SK-N-SH (cell line): Measurements from ENCODE around the gene MAP2K2. TPM values are rescaled to one million over a fixed set of nuclear protein-coding genes. Genes with fewer than 3 reads are reported as not detected.

ENCODE experiments used
- CTCF ChIA-PET: fragments of 300-600, 350-600 bp; formaldehyde crosslinking; extraction: SDS; loops from one replicate; lab custom pipeline; 2021; lab: Yijun Ruan, JAX
- POLR2A ChIA-PET: fragments of 350-600 bp; sonication (Branson Sonifier 250); formaldehyde crosslinking; extraction: SDS; loops from one replicate; lab custom pipeline; 2020; ENCODE audit warnings: antibody characterized with exemption, inconsistent platforms; lab: Yijun Ruan, JAX
- DNase-seq: peaks from one replicate; pipeline ENCODE4 v3.0.0; 2012
- H2AFZ ChIP-seq: fragments of 200-600 bp; sonication (generic); 2 replicates; pipeline ENCODE4 v1.8.1; 2016; ENCODE audit warnings: antibody characterized with exemption, mild to moderate bottlenecking, low read depth
- H3F3A ChIP-seq: fragments of 200-600 bp; sonication (generic); replicated peaks from 2 replicates; pipeline ENCODE3; 2016; ENCODE audit warnings: antibody characterized with exemption, mild to moderate bottlenecking; ENCODE audit not compliant: insufficient read depth
- H3K27ac ChIP-seq, 2 experiments: fragments of 200-500 bp in 1 of 2; fragments of 200-600 bp in 1 of 2; sonication (Bioruptor generic) in 1 of 2; sonication (generic), shearing (Covaris generic) in 1 of 2; 2 replicates each; pipeline versions ENCODE4 v1.5.1 to v1.6.1; 2014 to 2016; ENCODE audit warnings: low read depth in 2 of 2, inconsistent platforms in 1 of 2, low read length in 1 of 2, mild to moderate bottlenecking in 1 of 2, mixed read lengths in 1 of 2
- H3K27me3 ChIP-seq: fragments of 200-600 bp; sonication (generic), shearing (Covaris generic); 2 replicates; pipeline ENCODE4 v1.6.1; 2016; ENCODE audit warnings: mixed run types; ENCODE audit not compliant: insufficient read depth
- H3K36me3 ChIP-seq, 2 experiments: fragments of 200-500 bp in 1 of 2; fragments of 200-600 bp in 1 of 2; sonication (Bioruptor generic) in 1 of 2; sonication (generic) in 1 of 2; replicated peaks in 1 of 2; 2 replicates each; pipeline versions ENCODE3 to v1.5.1; 2014 to 2016; ENCODE audit warnings: low read length in 1 of 2, mild to moderate bottlenecking in 1 of 2; ENCODE audit not compliant: insufficient read depth in 2 of 2, control insufficient read depth in 1 of 2
- H3K4me1 ChIP-seq, 2 experiments: fragments of 200-500 bp in 1 of 2; fragments of 200-600 bp in 1 of 2; sonication (Bioruptor generic) in 1 of 2; sonication (generic), shearing (Covaris generic) in 1 of 2; 2 replicates each; pipeline versions ENCODE4 v1.5.1 to v1.6.1; 2014 to 2016; ENCODE audit warnings: low read depth in 1 of 2, low read length in 1 of 2, mixed run types in 1 of 2; ENCODE audit not compliant: insufficient read depth in 2 of 2, control insufficient read depth in 1 of 2
- H3K4me2 ChIP-seq: fragments of 200-600 bp; sonication (generic), shearing (Covaris generic); 2 replicates; pipeline ENCODE4 v1.6.1; 2017; ENCODE audit warnings: mixed run types
- H3K4me3 ChIP-seq, 2 experiments: fragments of 200-500 bp in 1 of 2; fragments of 200-600 bp in 1 of 2; sonication (Bioruptor generic) in 1 of 2; sonication (generic), shearing (Covaris generic) in 1 of 2; 2 replicates each; pipeline versions ENCODE4 v1.5.1 to v1.8.1; 2014 to 2016; ENCODE audit warnings: low read depth in 2 of 2, inconsistent platforms in 1 of 2, low read length in 1 of 2, mild to moderate bottlenecking in 1 of 2, mixed read lengths in 1 of 2, moderate library complexity in 1 of 2
- H3K79me2 ChIP-seq: fragments of 200-600 bp; sonication (generic); 2 replicates; pipeline ENCODE4 v1.8.1; 2017; ENCODE audit warnings: mild to moderate bottlenecking; ENCODE audit not compliant: insufficient read depth
- H3K9ac ChIP-seq: fragments of 200-600 bp; sonication (generic); 2 replicates; pipeline ENCODE4 v1.6.1; 2017; ENCODE audit warnings: mixed run types
- H3K9me2 ChIP-seq: fragments of 200-600 bp; sonication (generic); 2 replicates; pipeline ENCODE4 v1.6.1; 2017; ENCODE audit warnings: mixed run types
- H3K9me3 ChIP-seq: fragments of 200-600 bp; sonication (generic); 2 replicates; pipeline ENCODE4 v1.6.1; 2017; ENCODE audit warnings: mixed run types, mild to moderate bottlenecking, moderate library complexity
- H4K20me1 ChIP-seq: fragments of 200-600 bp; sonication (generic); 2 replicates; pipeline ENCODE4 v1.6.1; 2017; ENCODE audit warnings: mild to moderate bottlenecking, mixed run types; ENCODE audit not compliant: insufficient read depth
- CHD2 ChIP-seq: fragments of 150-350 bp; IDR thresholded peaks from 2 replicates; pipeline ENCODE4 v1.6.1; 2018; ENCODE audit warnings: low read length; ENCODE audit not compliant: partially characterized antibody
- ELF1 ChIP-seq: IDR thresholded peaks from 2 replicates; pipeline ENCODE4 v1.4.0; 2012
- EZH2phosphoT487 ChIP-seq: fragments of 200-600 bp; sonication (generic); IDR thresholded peaks from 2 replicates; pipeline ENCODE4 v1.6.1; 2017; ENCODE audit warnings: low read depth, mixed run types, mild to moderate bottlenecking, antibody characterized with exemption, moderate library complexity, borderline replicate concordance
- FOSL2 ChIP-seq: IDR thresholded peaks from 2 replicates; pipeline ENCODE4 v1.4.0; 2012; ENCODE audit warnings: low read depth, mild to moderate bottlenecking, moderate library complexity, borderline replicate concordance
- FOXM1 ChIP-seq: IDR thresholded peaks from 2 replicates; pipeline ENCODE4 v1.4.0; 2012; ENCODE audit warnings: low read depth, mild to moderate bottlenecking
- JUND ChIP-seq: IDR thresholded peaks from 2 replicates; pipeline ENCODE4 v1.4.0; 2012
- MXI1 ChIP-seq: IDR thresholded peaks from 2 replicates; pipeline ENCODE4 v1.6.1; 2012; ENCODE audit warnings: mild to moderate bottlenecking, low read depth, low read length, improper control_type of control experiment
- POLR2AphosphoS5 ChIP-seq: IDR thresholded peaks from 2 replicates; pipeline ENCODE4 v1.6.1; 2012; ENCODE audit warnings: low read depth, low read length
- TAF1 ChIP-seq: IDR thresholded peaks from 2 replicates; pipeline ENCODE4 v1.6.1; 2012; ENCODE audit warnings: low read depth, mild to moderate bottlenecking, low read length, moderate library complexity, borderline replicate concordance
- TCF12 ChIP-seq: IDR thresholded peaks from 2 replicates; pipeline ENCODE4 v1.4.0; 2012
- YY1 ChIP-seq: IDR thresholded peaks from 2 replicates; pipeline ENCODE4 v1.4.0; 2012; ENCODE audit warnings: low read depth, mild to moderate bottlenecking
- WGBS: methylation state at CpG from one replicate; pipeline ENCODE4 v1.1.6; 2017; ENCODE audit warnings: low lambda C conversion rate; 5-methylcytosine and 5-hydroxymethylcytosine counted together
- polyA plus RNA-seq, 3 experiments: library from polyadenylated mRNA; depleted of rRNA; stranded (reverse); fragments of >200 nt; gene quantifications; 2 replicates each; pipeline ENCODE4 v1.2.3, GENCODE V29; 2012
- TF ChIP-seq, protein P1 (sequence below): IDR thresholded peaks from 2 replicates; pipeline ENCODE4 v1.4.0; 2012; ENCODE audit warnings: low read depth, borderline replicate concordance
- TF ChIP-seq, protein P2 (sequence below): IDR thresholded peaks from 2 replicates; pipeline ENCODE4 v1.6.1; 2012; ENCODE audit warnings: mild to moderate bottlenecking, low read depth, low read length, moderate library complexity
- TF ChIP-seq, protein P3 (sequence below): fragments of 200-600 bp; sonication (generic); IDR thresholded peaks from 2 replicates; pipeline ENCODE4 v1.6.1; 2017; ENCODE audit warnings: antibody characterized with exemption, mild to moderate bottlenecking, moderate library complexity
- TF ChIP-seq, protein P4 (sequence below): fragments of 150-350 bp; IDR thresholded peaks from 2 replicates; pipeline ENCODE4 v1.6.1; 2017; ENCODE audit warnings: antibody characterized with exemption, low read length, low read depth, borderline replicate concordance
- TF ChIP-seq, protein P5 (sequence below): fragments of 150-350 bp; IDR thresholded peaks from 2 replicates; pipeline ENCODE4 v1.6.1; 2016; ENCODE audit warnings: mild to moderate bottlenecking, low read depth, low read length

Gene MAP2K2
- polyA plus RNA-seq, 1 of the 3 experiments (the other 2 are of a cell fraction), result 114 TPM

DNA sequence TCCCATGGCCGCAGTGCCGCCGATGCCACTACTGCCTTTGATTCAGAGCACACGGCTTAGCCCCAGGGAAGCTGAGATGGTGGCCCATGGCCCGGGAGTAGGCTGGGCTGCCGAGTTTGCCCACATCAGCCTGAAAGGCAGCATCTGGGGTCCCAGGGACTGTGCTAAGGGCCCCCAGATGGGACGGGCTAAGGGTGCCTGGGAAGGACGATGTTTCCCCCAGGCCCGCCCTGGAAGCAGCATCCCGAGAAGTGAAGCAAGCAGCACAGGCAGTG is 22.5 kb downstream of the MAP2K2 start:
- peaks cover 2 to 37% of the 10 kb centered on the region in 2 experiments for H3K36me3 ChIP-seq
- H3K9ac ChIP-seq, result no peak overlapping the region
- no peak overlapping the region for H2AFZ ChIP-seq
- TF ChIP-seq EZH2phosphoT487 (no peak), FOXM1 (no peak), JUND (no peak), TCF12 (no peak), ELF1 (no peak), YY1 (no peak), TAF1 (no peak), FOSL2 (no peak), CHD2 (no peak), MXI1 (no peak), POLR2AphosphoS5 (no peak)
- TF ChIP-seq, protein P1, sequence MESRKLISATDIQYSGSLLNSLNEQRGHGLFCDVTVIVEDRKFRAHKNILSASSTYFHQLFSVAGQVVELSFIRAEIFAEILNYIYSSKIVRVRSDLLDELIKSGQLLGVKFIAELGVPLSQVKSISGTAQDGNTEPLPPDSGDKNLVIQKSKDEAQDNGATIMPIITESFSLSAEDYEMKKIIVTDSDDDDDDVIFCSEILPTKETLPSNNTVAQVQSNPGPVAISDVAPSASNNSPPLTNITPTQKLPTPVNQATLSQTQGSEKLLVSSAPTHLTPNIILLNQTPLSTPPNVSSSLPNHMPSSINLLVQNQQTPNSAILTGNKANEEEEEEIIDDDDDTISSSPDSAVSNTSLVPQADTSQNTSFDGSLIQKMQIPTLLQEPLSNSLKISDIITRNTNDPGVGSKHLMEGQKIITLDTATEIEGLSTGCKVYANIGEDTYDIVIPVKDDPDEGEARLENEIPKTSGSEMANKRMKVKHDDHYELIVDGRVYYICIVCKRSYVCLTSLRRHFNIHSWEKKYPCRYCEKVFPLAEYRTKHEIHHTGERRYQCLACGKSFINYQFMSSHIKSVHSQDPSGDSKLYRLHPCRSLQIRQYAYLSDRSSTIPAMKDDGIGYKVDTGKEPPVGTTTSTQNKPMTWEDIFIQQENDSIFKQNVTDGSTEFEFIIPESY, result no peak
- TF ChIP-seq, protein P2, sequence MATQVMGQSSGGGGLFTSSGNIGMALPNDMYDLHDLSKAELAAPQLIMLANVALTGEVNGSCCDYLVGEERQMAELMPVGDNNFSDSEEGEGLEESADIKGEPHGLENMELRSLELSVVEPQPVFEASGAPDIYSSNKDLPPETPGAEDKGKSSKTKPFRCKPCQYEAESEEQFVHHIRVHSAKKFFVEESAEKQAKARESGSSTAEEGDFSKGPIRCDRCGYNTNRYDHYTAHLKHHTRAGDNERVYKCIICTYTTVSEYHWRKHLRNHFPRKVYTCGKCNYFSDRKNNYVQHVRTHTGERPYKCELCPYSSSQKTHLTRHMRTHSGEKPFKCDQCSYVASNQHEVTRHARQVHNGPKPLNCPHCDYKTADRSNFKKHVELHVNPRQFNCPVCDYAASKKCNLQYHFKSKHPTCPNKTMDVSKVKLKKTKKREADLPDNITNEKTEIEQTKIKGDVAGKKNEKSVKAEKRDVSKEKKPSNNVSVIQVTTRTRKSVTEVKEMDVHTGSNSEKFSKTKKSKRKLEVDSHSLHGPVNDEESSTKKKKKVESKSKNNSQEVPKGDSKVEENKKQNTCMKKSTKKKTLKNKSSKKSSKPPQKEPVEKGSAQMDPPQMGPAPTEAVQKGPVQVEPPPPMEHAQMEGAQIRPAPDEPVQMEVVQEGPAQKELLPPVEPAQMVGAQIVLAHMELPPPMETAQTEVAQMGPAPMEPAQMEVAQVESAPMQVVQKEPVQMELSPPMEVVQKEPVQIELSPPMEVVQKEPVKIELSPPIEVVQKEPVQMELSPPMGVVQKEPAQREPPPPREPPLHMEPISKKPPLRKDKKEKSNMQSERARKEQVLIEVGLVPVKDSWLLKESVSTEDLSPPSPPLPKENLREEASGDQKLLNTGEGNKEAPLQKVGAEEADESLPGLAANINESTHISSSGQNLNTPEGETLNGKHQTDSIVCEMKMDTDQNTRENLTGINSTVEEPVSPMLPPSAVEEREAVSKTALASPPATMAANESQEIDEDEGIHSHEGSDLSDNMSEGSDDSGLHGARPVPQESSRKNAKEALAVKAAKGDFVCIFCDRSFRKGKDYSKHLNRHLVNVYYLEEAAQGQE, result no peak
- TF ChIP-seq, protein P3, sequence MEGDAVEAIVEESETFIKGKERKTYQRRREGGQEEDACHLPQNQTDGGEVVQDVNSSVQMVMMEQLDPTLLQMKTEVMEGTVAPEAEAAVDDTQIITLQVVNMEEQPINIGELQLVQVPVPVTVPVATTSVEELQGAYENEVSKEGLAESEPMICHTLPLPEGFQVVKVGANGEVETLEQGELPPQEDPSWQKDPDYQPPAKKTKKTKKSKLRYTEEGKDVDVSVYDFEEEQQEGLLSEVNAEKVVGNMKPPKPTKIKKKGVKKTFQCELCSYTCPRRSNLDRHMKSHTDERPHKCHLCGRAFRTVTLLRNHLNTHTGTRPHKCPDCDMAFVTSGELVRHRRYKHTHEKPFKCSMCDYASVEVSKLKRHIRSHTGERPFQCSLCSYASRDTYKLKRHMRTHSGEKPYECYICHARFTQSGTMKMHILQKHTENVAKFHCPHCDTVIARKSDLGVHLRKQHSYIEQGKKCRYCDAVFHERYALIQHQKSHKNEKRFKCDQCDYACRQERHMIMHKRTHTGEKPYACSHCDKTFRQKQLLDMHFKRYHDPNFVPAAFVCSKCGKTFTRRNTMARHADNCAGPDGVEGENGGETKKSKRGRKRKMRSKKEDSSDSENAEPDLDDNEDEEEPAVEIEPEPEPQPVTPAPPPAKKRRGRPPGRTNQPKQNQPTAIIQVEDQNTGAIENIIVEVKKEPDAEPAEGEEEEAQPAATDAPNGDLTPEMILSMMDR, result no peak
- TF ChIP-seq, protein P4, sequence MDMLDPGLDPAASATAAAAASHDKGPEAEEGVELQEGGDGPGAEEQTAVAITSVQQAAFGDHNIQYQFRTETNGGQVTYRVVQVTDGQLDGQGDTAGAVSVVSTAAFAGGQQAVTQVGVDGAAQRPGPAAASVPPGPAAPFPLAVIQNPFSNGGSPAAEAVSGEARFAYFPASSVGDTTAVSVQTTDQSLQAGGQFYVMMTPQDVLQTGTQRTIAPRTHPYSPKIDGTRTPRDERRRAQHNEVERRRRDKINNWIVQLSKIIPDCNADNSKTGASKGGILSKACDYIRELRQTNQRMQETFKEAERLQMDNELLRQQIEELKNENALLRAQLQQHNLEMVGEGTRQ, result no peak
- TF ChIP-seq, protein P5, sequence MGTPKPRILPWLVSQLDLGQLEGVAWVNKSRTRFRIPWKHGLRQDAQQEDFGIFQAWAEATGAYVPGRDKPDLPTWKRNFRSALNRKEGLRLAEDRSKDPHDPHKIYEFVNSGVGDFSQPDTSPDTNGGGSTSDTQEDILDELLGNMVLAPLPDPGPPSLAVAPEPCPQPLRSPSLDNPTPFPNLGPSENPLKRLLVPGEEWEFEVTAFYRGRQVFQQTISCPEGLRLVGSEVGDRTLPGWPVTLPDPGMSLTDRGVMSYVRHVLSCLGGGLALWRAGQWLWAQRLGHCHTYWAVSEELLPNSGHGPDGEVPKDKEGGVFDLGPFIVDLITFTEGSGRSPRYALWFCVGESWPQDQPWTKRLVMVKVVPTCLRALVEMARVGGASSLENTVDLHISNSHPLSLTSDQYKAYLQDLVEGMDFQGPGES, result no peak
- no peaks in the 10 kb centered on the region for H3K79me2 ChIP-seq
- ChIA-PET POLR2A (interaction anchor here (0.7 to 1.1 kb wide), 2 partner anchors 9 to 116 kb away, joined by 3 read pairs; partner anchors contain the start of gene EEF2), CTCF (interaction anchor here (1.1 kb wide), 1 partner anchor 114 kb away, joined by 3 read pairs; no protein-coding TSS in a partner anchor)
- 93% methylated on average over 3 of the region's 10 CpGs for WGBS
- DNase-seq, result no peak
- no peak overlapping the region for H3K4me3 ChIP-seq
- no peaks in the 10 kb centered on the region for H3K9me3 ChIP-seq
- no peak overlapping the region for H3K4me2 ChIP-seq
- H4K20me1 ChIP-seq, result no peaks in the 10 kb centered on the region
- H3F3A ChIP-seq, result peaks cover 3% of the 10 kb centered on the region
- H3K27ac ChIP-seq, result no peak overlapping the region
- no peaks in the 10 kb centered on the region for H3K27me3 ChIP-seq
- no peaks in the 10 kb centered on the region for H3K9me2 ChIP-seq
- H3K4me1 ChIP-seq, result no peaks in the 10 kb centered on the region
